ENCODE measurements around the gene ARHGEF1. TPM values are rescaled to one million over a fixed set of nuclear protein-coding genes. Genes with fewer than 3 reads are reported as not detected.

ARHGEF1 gene
- total RNA-seq, 4 donors from 2014 or later, result 54.5 to 71.8 (median 59.7) TPM

DNA sequence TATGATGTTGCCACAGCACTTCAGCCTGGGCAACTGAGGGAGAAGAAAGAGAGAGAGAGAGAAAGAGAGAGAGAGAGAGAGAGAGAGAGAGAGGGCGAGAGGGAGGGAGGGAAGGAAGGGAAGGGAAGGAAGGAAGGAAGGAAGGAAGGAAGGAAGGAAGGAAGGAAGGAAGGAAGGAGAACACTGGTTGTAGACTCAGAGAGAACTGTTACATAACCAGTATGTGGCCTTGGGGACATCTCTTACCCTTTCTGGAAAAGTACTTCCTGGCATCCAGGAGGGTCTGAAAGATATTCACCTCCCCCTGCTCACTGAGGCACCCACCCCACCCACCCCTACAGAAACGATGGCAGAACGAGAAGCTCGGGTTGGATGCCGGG lies 2.7 kb upstream of the ARHGEF1 start:
- H3K27ac ChIP-seq (replicated peaks in 1 of 4), result no peak overlapping the region
- H3K4me1 ChIP-seq, result peaks cover 13 to 28% (median 25%) of the 10 kb centered on the region in 4 donors
- H3K27me3 ChIP-seq, result no peaks in the 10 kb centered on the region
- H3K36me3 ChIP-seq, result no peaks in the 10 kb centered on the region
- no peak for DNase-seq (ENCODE audit: extremely low spot score)
- no peak for TF ChIP-seq POLR2AphosphoS5 (IDR thresholded peaks at IDR 0.05)
- no peak for TF ChIP-seq EP300 (IDR thresholded peaks at IDR 0.05)
- TF ChIP-seq CTCF (IDR thresholded peaks at IDR 0.05), result no peak
- no peak for TF ChIP-seq POLR2A (IDR thresholded peaks at IDR 0.05; ENCODE audit: low read depth)
- H3K4me3 ChIP-seq, result no peak overlapping the region
- intact Hi-C loops (cut with DNase I), result no loop called here
- no peaks in the 10 kb centered on the region for H3K9me3 ChIP-seq
- WGBS, result 74% methylated on average over 5 of the region's 5 CpGs

DNA sequence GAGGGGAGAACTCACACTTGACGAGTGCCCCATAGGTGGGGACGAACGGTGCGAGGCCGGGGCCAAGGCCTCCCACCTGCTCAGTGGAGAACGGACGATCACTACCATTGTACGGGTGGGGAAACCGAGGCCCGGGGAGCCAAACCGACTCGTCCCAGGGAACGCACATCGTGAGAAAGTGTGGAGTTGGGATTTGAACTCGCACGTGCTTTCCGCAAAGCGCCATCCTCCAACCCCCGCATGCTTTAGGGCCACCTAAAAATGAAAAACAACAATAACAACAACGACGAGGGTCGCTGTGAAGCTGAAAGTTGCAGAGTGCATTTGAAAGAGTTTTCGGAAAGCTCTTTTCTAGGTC lies 458 bp downstream of the ARHGEF1 start:
- WGBS, result under 1% methylated on average over 21 of the region's 23 CpGs
- Histone ChIP-seq H3K4me3 (peak overlapping the region; percentile 88 to 99 (median 95)), H3K27me3 (no peaks in the 10 kb centered on the region), H3K36me3 (peaks cover 0 to 15% (median 10%) of the 10 kb centered on the region in 4 donors), H3K4me1 (peaks cover 39 to 56% (median 50%) of the 10 kb centered on the region in 4 donors), H3K27ac (replicated peaks in 1 of 4) (peak overlapping the region; percentile 81 to 92 (median 88)), H3K9me3 (no peaks in the 10 kb centered on the region)
- TF ChIP-seq POLR2A (IDR thresholded peaks at IDR 0.05; ENCODE audit: low read depth), result no peak
- TF ChIP-seq EP300 (IDR thresholded peaks at IDR 0.05), result no peak
- no peak for TF ChIP-seq POLR2AphosphoS5 (IDR thresholded peaks at IDR 0.05)
- no peak for TF ChIP-seq CTCF (IDR thresholded peaks at IDR 0.05)
- intact Hi-C loops (cut with DNase I), result no loop called here
- DNase-seq (ENCODE audit: extremely low spot score), result no peak

DNA sequence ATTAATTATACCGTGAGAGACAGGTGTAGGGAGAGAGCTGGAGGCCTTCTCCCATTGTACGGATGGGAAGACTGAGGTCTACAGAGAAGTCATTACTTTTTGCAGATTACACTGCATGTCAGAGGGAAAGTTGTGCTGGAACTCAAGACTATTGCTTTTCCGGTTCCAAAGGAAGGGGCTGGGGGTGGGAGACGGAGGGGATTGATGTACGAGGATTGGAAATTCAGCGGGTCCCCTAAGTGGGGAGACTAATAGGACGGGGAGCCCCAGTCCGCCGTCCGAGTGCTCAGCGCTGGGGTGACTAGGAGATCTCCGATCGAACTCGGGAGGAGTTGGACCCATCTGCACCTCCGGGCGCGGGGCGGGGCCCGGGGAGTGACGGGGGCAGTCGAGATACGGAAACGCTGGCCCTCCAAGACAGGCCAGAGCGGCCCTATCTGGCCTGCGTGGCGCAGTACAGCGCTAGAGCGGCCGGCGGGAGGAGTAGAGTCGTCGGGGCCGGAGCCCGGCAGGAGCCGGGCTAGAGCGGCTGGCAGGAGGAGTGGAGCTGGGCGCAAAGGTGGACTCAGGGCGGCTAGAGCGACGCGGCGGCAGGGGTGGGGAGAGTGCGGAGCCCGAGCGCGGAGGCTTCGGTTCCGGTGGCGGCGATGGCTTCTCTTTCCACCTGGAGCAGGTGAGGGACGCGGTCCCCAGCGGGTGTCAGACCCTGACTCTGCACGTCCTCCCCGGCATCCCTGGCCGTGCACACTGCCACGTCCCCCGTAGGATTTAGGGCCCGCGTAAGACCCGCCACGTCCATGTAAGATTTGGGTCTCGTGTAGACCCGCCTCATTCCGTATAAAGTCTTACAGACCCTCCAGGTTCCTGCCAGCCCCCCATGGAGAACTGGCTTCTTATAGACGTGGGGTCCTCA lies 1.1 kb downstream of the ARHGEF1 start:
- TF ChIP-seq EP300 (IDR thresholded peaks at IDR 0.05) (no peak), CTCF (IDR thresholded peaks at IDR 0.05) (peak; percentile 21 to 46 (median 25)), POLR2AphosphoS5 (IDR thresholded peaks at IDR 0.05) (peak; percentile 86 to 91), POLR2A (IDR thresholded peaks at IDR 0.05; ENCODE audit: low read depth) (no peak)
- peak overlapping the region; percentile 88 to 99 (median 95) for H3K4me3 ChIP-seq
- intact Hi-C loops (cut with DNase I), result no loop called here
- peaks cover 2 to 22% (median 16%) of the 10 kb centered on the region in 4 donors for H3K36me3 ChIP-seq
- no peaks in the 10 kb centered on the region for H3K27me3 ChIP-seq
- WGBS, result 0% methylated on average over 50 of the region's 66 CpGs
- H3K9me3 ChIP-seq, result no peaks in the 10 kb centered on the region
- peak; percentile 94 for DNase-seq (ENCODE audit: extremely low spot score)
- H3K27ac ChIP-seq (replicated peaks in 1 of 4), result peak overlapping the region; percentile 81 to 92 (median 88)
- H3K4me1 ChIP-seq, result peaks cover 39 to 56% (median 50%) of the 10 kb centered on the region in 4 donors

DNA sequence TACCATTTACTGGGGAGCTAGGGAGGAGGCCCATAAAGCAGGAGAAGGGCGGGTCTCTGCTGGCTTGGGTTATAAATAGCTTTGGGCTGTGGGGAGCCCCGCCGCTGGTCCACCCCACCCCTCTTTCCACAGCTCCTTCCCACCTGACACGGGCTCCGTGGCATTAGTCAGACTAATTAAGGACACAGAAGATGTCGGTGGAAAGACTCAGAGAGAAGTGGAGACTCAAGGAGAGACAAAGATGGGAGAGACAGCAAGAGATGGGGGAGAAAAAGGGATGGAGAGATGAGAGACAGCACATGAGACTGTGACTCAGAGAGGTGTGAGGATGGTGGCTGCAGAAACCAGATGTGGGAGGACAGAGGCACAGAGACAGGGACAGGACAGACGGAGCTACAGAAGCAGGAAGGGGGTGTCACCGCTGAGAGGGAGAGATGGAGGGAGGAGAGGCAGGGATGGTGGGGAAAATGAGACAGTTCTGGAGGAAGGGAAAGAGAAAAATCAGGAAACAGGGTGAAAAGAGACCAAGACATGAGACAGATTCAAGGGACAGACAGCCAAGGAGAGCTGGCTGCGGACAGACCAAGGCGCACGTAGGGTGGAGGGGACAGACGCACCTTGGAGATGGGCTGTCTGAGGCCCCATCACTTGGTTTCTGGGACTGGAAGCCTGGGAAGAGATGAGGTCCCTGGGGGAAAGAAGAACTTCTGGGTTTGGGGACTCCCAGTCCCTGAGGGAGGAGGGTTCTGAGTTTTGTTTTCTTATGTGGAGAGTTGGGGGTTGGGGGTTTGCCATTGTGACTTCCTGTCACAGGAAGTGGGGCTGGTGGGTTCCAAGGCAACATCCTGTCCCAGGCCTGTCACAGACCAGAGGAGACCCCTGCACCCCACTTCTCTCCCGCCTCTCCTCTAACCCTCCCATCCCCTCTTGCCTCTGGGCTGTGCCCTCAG lies 4.1 kb downstream of the ARHGEF1 start:
- H3K4me3 ChIP-seq, result no peak overlapping the region
- intact Hi-C loops (cut with DNase I), result no loop called here
- DNase-seq (ENCODE audit: extremely low spot score), result no peak
- H3K9me3 ChIP-seq, result no peaks in the 10 kb centered on the region
- 57% methylated on average over 13 of the region's 13 CpGs for WGBS
- peaks cover 8 to 45% (median 40%) of the 10 kb centered on the region in 4 donors for H3K36me3 ChIP-seq
- H3K4me1 ChIP-seq, result peaks cover 39 to 55% (median 49%) of the 10 kb centered on the region in 4 donors
- TF ChIP-seq EP300 (IDR thresholded peaks at IDR 0.05), result no peak
- no peak for TF ChIP-seq CTCF (IDR thresholded peaks at IDR 0.05)
- no peak for TF ChIP-seq POLR2A (IDR thresholded peaks at IDR 0.05; ENCODE audit: low read depth)
- no peak for TF ChIP-seq POLR2AphosphoS5 (IDR thresholded peaks at IDR 0.05)
- H3K27me3 ChIP-seq, result no peaks in the 10 kb centered on the region
- no peak overlapping the region for H3K27ac ChIP-seq (replicated peaks in 1 of 4)
